ENCODE results near the gene CTPS2.
"Not testable (repeated sequence)": the region's sequence is repeated elsewhere in the genome, so short reads cannot be mapped to it uniquely, and the experiment has no call there.

- TF ChIP-seq CTCF (conservative IDR thresholded peaks at IDR 0.05; ENCODE audit: low read depth, low read length); EZH2 (IDR thresholded peaks at IDR 0.05; ENCODE audit: low read length, unreplicated experiment): not testable (repeated sequence)
Measured at GRCh38 chrX:16761500-16761899, 49.0 kb upstream of the CTPS2 start.
